Measurements from ENCODE around the gene TIPRL. TPM values are rescaled to one million over a fixed set of nuclear protein-coding genes. Genes with fewer than 3 reads are reported as not detected.

Gene TIPRL
- total RNA-seq, 1 experiment from 2014 or later = 50.0 TPM

DNA sequence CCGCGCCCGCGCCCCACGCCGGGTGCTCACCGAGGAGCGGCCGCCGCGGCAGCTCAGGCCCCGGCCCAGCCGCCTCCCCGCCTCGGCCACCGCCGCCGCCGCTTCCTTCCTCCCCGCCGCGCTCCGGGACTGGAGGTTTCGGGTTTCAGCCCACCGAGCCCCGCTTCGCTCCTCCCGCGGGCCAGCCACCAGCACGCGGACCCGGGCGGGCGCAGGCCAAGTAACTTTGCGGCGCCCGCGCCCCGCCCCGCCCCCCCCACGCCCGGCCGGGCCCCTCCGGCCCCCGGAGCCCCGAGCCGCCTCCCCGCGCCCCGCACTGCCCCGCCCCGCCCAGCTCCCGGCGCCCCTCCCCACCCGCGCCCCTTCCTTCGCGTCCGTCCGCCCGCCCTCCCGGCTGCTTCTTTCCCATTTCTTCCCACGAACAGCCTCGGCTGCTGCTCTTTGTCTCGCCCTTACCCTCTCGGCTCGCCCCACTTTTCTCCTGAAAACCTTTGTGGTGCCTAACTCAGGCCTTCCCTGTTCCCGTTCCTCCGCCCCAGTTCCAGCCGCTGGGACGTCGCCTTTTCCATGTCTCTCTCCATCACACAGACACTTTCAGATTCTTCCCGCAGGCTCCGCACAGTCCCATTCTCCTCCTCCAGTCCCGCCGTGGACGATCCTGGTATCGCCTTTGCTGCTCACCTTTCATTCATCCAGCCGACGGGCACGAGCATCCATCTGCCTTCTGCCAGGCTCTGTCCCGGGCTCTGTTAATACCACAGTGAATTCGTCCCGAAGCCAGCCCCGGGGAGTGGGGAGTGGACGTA, 41.9 kb upstream of the TIPRL start, which contains the start of gene GPR161:
GPR161 (minus strand) TSS at position 222 of the 806 bp plus-strand sequence. CDS start 32,080 bp downstream, outside the sequence.
- Histone ChIP-seq H3K27ac (ENCODE audit: low read depth, low read length, poor library complexity, severe bottlenecking) (peak within 1 kb of the TSS; percentile 68), H3K9me3 (ENCODE audit: low read depth, low read length, poor library complexity, severe bottlenecking) (no peaks in the 10 kb centered on the region), H3K27me3 (replicated peaks; ENCODE audit: insufficient read depth, low read depth, low read length, poor library complexity) (no peaks in the 10 kb centered on the region), H3K36me3 (ENCODE audit: insufficient read depth, low read length, poor library complexity, severe bottlenecking) (no peaks in the 10 kb centered on the region), H3K4me3 (ENCODE audit: low read depth, low read length, poor library complexity, severe bottlenecking) (peak within 1 kb of the TSS; percentile 92), H3K4me1 (ENCODE audit: insufficient read depth, low read length, poor library complexity, severe bottlenecking) (peaks cover 18% of the 10 kb centered on the region)
- CTCF ChIA-PET = no interaction called here
- no TSS peak for BruUV-seq (replicated peaks)
- intact Hi-C loops (cut with micrococcal nuclease; ENCODE audit: unreplicated experiment) = no loop called here
- TF ChIP-seq, protein P1, sequence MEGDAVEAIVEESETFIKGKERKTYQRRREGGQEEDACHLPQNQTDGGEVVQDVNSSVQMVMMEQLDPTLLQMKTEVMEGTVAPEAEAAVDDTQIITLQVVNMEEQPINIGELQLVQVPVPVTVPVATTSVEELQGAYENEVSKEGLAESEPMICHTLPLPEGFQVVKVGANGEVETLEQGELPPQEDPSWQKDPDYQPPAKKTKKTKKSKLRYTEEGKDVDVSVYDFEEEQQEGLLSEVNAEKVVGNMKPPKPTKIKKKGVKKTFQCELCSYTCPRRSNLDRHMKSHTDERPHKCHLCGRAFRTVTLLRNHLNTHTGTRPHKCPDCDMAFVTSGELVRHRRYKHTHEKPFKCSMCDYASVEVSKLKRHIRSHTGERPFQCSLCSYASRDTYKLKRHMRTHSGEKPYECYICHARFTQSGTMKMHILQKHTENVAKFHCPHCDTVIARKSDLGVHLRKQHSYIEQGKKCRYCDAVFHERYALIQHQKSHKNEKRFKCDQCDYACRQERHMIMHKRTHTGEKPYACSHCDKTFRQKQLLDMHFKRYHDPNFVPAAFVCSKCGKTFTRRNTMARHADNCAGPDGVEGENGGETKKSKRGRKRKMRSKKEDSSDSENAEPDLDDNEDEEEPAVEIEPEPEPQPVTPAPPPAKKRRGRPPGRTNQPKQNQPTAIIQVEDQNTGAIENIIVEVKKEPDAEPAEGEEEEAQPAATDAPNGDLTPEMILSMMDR (conservative IDR thresholded peaks at IDR 0.05; ENCODE audit: low read depth, low read length) = no peak
- TF ChIP-seq EZH2 (IDR thresholded peaks at IDR 0.05; ENCODE audit: borderline replicate concordance, low read depth, low read length, poor library complexity, severe bottlenecking) = no peak
- POLR2A ChIA-PET (ENCODE audit: low non-redundant PET) = no interaction called here
- DNase-seq (ENCODE audit: low spot score) = peak; percentile 61

DNA sequence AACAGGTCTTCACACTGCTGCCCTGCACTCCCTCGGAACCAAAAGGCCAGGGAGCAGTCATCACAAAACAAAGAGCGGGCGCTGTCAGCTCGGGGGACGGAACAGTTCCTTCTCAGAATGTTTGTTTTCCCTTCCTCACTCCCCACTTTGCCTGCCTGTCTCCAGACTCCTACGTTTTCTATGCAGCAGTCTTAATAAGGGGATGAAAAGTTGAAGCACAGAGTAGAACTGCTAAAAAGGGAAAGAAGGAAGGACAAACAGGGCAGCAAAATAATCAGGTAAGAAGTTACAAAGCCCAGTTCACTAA, 41.3 kb upstream of the TIPRL start:
- ChIA-PET POLR2A (ENCODE audit: low non-redundant PET) (no interaction called here), CTCF (no interaction called here)
- intact Hi-C loops (cut with micrococcal nuclease; ENCODE audit: unreplicated experiment) = no loop called here
- peak overlapping the region; percentile 92 for H3K4me3 ChIP-seq (ENCODE audit: low read depth, low read length, poor library complexity, severe bottlenecking)
- H3K4me1 ChIP-seq (ENCODE audit: insufficient read depth, low read length, poor library complexity, severe bottlenecking) = peaks cover 18% of the 10 kb centered on the region
- H3K9me3 ChIP-seq (ENCODE audit: low read depth, low read length, poor library complexity, severe bottlenecking) = no peaks in the 10 kb centered on the region
- H3K27ac ChIP-seq (ENCODE audit: low read depth, low read length, poor library complexity, severe bottlenecking) = peak overlapping the region; percentile 21
- H3K36me3 ChIP-seq (ENCODE audit: insufficient read depth, low read length, poor library complexity, severe bottlenecking) = no peaks in the 10 kb centered on the region
- no peak for TF ChIP-seq EZH2 (IDR thresholded peaks at IDR 0.05; ENCODE audit: borderline replicate concordance, low read depth, low read length, poor library complexity, severe bottlenecking)
- TF ChIP-seq, protein P1 (conservative IDR thresholded peaks at IDR 0.05; ENCODE audit: low read depth, low read length) = no peak
- no peaks in the 10 kb centered on the region for H3K27me3 ChIP-seq (replicated peaks; ENCODE audit: insufficient read depth, low read depth, low read length, poor library complexity)
- no peak for DNase-seq (ENCODE audit: low spot score)
- BruUV-seq (replicated peaks) = no TSS peak

DNA sequence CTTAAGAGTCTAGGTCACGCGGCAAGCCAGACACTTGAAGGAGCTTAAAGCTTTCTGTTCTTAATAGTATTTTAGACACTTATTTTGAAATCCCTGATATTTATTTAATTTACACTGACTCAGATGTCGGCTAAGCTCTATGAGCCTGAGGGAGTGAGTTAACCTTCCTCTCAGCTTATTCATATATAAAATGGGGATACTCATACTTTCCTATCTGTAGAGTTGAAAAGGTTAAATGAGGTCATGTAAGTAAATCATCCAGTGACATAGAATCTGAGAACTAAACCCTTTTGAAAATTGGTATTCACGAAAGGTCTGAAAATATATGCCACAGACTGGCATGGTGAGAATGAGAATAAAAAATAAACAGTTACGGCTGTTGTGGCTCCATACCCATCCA, 40.6 kb upstream of the TIPRL start:
- TF ChIP-seq, protein P1 (conservative IDR thresholded peaks at IDR 0.05; ENCODE audit: low read depth, low read length) = no peak
- no peak for TF ChIP-seq EZH2 (IDR thresholded peaks at IDR 0.05; ENCODE audit: borderline replicate concordance, low read depth, low read length, poor library complexity, severe bottlenecking)
- H3K4me3 ChIP-seq (ENCODE audit: low read depth, low read length, poor library complexity, severe bottlenecking) = no peak overlapping the region
- no peaks in the 10 kb centered on the region for H3K9me3 ChIP-seq (ENCODE audit: low read depth, low read length, poor library complexity, severe bottlenecking)
- CTCF ChIA-PET = no interaction called here
- DNase-seq (ENCODE audit: low spot score) = no peak
- no TSS peak for BruUV-seq (replicated peaks)
- POLR2A ChIA-PET (ENCODE audit: low non-redundant PET) = no interaction called here
- H3K27me3 ChIP-seq (replicated peaks; ENCODE audit: insufficient read depth, low read depth, low read length, poor library complexity) = no peaks in the 10 kb centered on the region
- peaks cover 18% of the 10 kb centered on the region for H3K4me1 ChIP-seq (ENCODE audit: insufficient read depth, low read length, poor library complexity, severe bottlenecking)
- intact Hi-C loops (cut with micrococcal nuclease; ENCODE audit: unreplicated experiment) = no loop called here
- H3K36me3 ChIP-seq (ENCODE audit: insufficient read depth, low read length, poor library complexity, severe bottlenecking) = no peaks in the 10 kb centered on the region
- no peak overlapping the region for H3K27ac ChIP-seq (ENCODE audit: low read depth, low read length, poor library complexity, severe bottlenecking)
